GM12873 (cell line): ENCODE results near the gene SPAG5.

Experiments used
- TF ChIP-seq, protein P1 (sequence below): IDR thresholded peaks from 2 replicates; pipeline ENCODE4 v1.5.1; 2012; ENCODE audit warnings: low read depth, mild to moderate bottlenecking, moderate library complexity, low read length, control low read depth; ENCODE audit not compliant: insufficient read depth; ENCODE audit errors: missing control alignments

SPAG5 gene

DNA sequence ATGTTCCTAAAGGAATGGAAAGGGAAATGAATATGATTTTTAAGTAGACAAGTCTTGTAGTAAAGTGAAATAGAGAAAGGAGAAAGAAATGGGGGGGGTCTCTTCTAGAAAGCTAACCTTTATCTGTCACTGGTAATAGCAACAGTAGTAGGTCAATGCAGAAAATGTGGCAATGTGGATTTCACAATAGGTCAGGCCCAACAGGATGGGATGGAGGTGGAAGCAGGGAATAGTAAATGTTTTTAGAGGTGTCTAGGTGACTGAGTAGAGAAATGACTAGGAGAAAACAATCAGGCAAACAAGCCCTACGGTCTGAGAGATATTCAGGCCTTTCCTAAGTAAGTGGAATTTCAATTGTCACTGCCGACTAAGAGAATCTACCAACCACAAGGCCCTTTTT lies 21.2 kb upstream of the SPAG5 start:
- TF ChIP-seq, protein P1, sequence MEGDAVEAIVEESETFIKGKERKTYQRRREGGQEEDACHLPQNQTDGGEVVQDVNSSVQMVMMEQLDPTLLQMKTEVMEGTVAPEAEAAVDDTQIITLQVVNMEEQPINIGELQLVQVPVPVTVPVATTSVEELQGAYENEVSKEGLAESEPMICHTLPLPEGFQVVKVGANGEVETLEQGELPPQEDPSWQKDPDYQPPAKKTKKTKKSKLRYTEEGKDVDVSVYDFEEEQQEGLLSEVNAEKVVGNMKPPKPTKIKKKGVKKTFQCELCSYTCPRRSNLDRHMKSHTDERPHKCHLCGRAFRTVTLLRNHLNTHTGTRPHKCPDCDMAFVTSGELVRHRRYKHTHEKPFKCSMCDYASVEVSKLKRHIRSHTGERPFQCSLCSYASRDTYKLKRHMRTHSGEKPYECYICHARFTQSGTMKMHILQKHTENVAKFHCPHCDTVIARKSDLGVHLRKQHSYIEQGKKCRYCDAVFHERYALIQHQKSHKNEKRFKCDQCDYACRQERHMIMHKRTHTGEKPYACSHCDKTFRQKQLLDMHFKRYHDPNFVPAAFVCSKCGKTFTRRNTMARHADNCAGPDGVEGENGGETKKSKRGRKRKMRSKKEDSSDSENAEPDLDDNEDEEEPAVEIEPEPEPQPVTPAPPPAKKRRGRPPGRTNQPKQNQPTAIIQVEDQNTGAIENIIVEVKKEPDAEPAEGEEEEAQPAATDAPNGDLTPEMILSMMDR: no peak

DNA sequence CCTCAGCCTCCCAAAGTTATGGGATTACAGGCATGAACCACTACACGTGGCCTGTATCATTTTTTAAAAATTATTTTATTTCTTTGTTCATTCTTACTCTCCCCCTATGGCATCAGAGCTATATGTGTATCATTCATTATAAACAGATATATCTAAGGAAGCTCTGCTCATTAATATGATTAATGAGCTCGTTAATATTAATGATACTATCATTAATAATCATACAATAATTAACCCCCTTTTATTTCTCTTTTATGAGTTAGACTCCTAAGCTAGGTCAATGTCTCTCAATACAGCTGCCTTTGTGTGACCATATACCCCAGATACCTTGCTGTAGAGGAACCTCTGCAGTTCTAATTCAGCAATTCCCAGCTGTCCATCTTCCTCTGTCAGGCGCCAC lies 19.6 kb upstream of the SPAG5 start:
- TF ChIP-seq, protein P1: no peak

DNA sequence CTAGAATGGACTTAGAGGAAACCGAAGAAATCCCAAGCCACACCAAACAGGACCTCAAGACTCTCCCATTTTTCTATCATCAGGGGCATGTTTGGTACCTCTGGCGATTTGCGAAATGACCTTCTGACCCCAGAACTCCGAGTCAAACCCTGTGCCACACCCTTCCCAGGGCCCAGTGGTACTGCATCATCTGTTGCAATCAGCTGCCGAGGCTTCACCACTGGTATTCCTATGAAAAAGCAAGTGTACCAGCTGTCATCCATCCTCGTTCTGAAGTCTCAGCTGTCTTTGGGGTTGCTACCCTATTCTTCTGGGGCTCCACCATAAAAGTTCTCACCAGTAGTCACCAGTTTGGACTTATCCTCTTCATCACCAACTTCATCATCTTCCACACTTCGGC lies 17.5 kb upstream of the SPAG5 start:
- TF ChIP-seq, protein P1: no peak

DNA sequence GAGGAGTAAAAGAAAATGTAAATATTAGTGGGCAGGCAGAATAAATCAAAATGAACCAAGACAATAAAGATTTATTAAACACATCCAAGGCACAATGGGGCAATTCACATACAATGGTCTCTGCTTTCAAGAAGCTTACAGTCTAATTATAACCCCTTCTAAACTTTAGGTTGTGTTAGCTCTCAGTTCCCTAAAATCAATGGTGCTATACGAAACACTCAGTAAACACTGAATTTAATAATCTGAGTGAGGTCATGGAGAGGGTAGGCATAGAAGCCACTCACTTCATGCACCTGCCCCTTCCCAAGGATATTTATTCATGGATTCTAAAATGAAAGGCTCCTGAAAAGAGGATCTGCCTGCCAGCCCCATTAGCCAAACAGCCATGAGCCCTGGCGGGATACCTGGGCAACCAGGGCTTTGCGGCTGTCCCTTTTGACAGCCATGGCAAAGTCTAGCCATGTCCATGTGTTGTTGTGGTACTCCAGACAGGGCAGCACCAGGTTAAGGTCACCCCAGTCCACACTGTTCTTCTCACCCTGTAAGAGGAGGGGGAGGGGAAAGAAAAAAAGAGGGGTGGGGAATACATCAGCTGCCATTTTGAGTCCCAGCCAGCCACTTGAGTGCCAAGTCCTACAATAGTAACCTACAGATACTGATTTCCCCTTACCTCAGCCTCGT lies 16.6 kb upstream of the SPAG5 start:
- TF ChIP-seq, protein P1: no peak

DNA sequence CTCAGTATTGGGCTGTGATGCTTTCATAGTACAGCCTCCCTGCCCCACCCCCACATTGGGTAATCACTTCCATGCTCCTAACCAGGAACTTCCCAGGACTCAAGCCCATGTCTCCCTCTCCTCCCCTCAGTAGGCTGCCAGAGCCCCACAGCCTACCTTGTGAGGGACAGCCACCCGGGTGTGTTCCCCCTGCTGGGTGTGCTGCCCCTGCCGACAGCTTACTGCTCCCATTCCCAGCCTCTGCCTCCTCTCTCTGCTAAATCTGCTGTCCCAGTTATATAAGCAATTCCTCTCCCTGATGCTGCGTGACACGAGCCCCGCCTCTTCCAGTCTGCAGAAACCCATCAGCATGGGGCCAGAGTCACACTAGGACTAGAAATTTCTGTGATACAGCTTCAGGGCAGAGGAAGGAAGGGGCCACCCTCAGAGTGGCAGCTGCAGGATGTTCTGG lies 15.1 kb upstream of the SPAG5 start, which contains the start of gene RSKR:
TSS of gene RSKR (minus strand) at position 255 of the 451 bp plus-strand sequence. CDS start at position 231, 24 bp downstream.
- TF ChIP-seq, protein P1: no peak

DNA sequence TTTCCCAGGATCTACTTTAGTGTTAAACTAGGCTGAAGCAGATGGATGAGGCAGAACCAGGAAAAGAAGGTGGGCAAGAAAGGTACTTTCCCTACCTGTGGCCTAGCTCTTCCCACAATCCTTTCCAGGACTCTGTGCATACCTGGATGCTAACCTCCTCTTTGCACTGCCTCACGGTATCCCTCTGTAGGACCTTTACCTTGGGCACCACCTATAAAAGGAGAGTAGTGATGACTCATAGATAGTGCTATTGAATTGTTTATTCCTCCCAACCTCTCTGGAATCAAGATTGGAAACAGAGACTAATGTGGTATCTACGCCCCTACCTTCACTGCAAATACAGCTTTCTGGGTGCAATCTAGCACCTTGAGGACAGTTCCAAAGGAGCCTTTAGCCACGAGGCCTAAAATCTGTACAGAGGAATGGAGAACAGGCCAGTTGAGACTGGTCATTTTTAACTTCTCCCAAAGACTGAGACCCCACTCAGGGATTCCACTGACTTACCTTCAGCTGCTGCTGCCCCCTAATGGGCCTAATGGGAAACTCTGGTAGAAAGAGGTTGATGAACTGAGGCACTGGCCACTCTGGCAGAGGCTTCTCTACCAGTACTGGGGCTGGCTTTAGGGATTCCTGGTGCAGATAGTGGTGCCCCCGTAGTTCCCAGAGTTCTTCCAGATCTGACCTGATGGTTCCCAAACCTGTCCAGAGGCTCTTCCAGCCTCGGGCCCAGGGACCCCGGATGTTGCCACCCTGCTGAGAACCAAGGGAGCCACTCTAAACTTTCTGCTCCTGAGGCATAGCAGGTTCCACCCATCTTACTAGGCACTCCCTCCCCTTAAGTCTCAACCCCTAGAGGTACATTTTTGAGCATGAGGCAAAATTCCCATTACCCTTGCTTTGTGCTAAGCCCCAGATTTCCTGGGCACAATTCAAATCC lies 14.4 kb upstream of the SPAG5 start:
- TF ChIP-seq, protein P1: peak; percentile 74

DNA sequence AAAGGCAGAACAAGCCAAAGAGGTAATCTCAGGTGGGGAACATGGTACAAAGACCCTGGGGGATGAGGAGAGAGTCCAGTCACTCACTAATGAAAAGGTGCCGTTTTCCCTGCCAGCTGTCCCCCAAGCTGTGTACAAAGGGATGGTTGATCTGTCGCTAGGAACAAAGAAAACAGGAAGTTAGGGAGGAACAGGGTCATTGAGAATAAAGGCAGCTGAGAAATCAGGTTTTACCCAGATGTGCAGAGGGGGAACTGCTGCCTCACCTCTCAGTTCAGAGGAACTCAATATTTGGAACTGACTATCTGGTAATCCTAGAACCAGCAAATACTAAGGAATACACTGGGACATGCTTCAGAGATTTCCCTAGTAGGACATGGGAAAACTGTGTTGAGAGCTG lies 13.7 kb upstream of the SPAG5 start:
- TF ChIP-seq, protein P1: no peak
